Stimulated activated effector memory CD8-positive, alpha-beta T cell treated with anti-CD3 and anti-CD28 coated beads, Interleukin-12 subunit alpha, Interleukin-12 subunit beta, amount 100 ng/mL, for 72 hours (primary cell): ENCODE measurements around the gene NHLH1.

Experiments used
- ATAC-seq: fragments of 150-1000 bp; cut with Tn5 transposase; 2 replicates; pipeline ENCODE4 v1.10.0; 2021
- DNase-seq, 2 donors: peaks; one replicate each; pipeline ENCODE4 v3.0.0; 2021 to 2022; ENCODE audit warnings: low spot score in 2 of 2
- H3K27ac Mint-ChIP-seq: one replicate; pipeline ENCODE4 v1.8.0; 2022; ENCODE audit warnings: mild to moderate bottlenecking, mixed read lengths
- H3K36me3 Mint-ChIP-seq: one replicate; pipeline ENCODE4 v1.8.0; 2022; ENCODE audit warnings: mild to moderate bottlenecking, mixed read lengths
- H3K4me1 Mint-ChIP-seq: one replicate; pipeline ENCODE4 v1.8.0; 2022; ENCODE audit warnings: mixed read lengths
- H3K4me3 Mint-ChIP-seq: one replicate; pipeline ENCODE4 v1.8.0; 2022; ENCODE audit warnings: mild to moderate bottlenecking, mixed read lengths
- H3K9me3 Mint-ChIP-seq: one replicate; pipeline ENCODE4 v1.8.0; 2022; ENCODE audit warnings: mixed read lengths

Gene NHLH1

DNA sequence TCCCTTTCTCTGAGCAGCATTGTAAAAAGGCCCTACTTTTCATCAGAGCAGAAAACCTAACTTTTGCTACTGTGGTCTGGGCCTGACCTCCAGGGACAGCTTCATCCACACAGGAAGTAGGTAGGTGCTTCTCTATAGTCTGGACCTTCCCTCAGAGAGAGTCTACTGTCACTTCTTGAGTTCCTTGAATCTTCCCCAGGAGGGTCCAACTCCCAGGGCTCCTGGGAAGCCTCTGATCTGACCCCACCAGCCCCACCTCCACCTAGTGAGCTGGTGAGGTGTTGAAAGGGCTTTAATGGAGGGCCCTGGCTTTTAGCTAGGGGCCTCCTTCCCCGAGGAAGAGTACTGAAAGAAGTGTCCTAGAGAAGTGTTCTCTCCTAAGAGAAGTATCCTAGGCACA lies 30.8 kb downstream of the NHLH1 start:
- Mint-ChIP-seq H3K36me3 (no peaks in the 10 kb centered on the region), H3K27ac (no peak overlapping the region), H3K4me3 (no peak overlapping the region), H3K4me1 (peaks cover 17% of the 10 kb centered on the region), H3K9me3 (no peaks in the 10 kb centered on the region)
- DNase-seq (no peak), ATAC-seq (no peak)

GRCh38 chr1:160398823-160399222 lies 32.0 kb downstream of the NHLH1 start:
- H3K9me3 Mint-ChIP-seq: no peaks in the 10 kb centered on the region
- peaks cover 17% of the 10 kb centered on the region for H3K4me1 Mint-ChIP-seq
- H3K27ac Mint-ChIP-seq: no peak overlapping the region
- DNase-seq (no peak), ATAC-seq (peak; percentile 18)
- H3K4me3 Mint-ChIP-seq: no peak overlapping the region
- H3K36me3 Mint-ChIP-seq: no peaks in the 10 kb centered on the region

GRCh38 chr1:160399544-160400222 lies 32.8 kb downstream of the NHLH1 start:
- peak overlapping the region; percentile 46 for H3K4me3 Mint-ChIP-seq

DNA sequence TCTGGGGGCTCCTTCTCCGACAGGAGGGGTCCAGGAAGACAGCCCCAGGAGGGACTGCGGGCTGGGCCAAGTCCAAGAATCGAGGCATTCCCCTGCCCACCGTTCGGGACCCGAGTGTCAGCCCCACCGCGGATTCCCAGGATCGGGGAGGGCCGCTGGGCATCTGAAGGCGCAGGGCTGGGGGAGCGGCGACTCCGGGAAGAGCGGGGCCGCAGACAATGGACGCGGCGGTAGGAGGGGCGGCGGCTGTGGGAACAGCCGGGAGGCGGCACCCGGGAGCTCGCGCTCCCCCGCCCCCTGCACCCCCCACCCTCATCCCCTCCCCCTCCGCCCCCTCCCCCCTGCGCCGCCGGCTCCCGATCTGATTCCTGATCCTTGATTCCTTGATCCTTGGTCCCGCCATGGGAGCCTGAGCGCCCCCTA lies 33.4 kb downstream of the NHLH1 start, which contains the start of gene VANGL2:
VANGL2 (plus strand) TSS at position 342 of the 423 bp plus-strand sequence. CDS start 15,274 bp downstream, outside the sequence.
- H3K9me3 Mint-ChIP-seq: no peaks in the 10 kb centered on the region
- peak within 1 kb of the TSS; percentile 1 for H3K27ac Mint-ChIP-seq
- DNase-seq: peak in 1 of 2 donors; percentile 67
- ATAC-seq: peak; percentile 49
- H3K4me3 Mint-ChIP-seq: peak within 1 kb of the TSS; percentile 46
- peaks cover 17% of the 10 kb centered on the region for H3K4me1 Mint-ChIP-seq
- H3K36me3 Mint-ChIP-seq: no peaks in the 10 kb centered on the region

More at GRCh38 chr1:160399544-160400222, 32.8 kb downstream of the NHLH1 start:
- Mint-ChIP-seq H3K4me1 (peaks cover 17% of the 10 kb centered on the region), H3K9me3 (no peaks in the 10 kb centered on the region), H3K36me3 (no peaks in the 10 kb centered on the region), H3K27ac (no peak overlapping the region)
- no peak for ATAC-seq
- DNase-seq: no peak

DNA sequence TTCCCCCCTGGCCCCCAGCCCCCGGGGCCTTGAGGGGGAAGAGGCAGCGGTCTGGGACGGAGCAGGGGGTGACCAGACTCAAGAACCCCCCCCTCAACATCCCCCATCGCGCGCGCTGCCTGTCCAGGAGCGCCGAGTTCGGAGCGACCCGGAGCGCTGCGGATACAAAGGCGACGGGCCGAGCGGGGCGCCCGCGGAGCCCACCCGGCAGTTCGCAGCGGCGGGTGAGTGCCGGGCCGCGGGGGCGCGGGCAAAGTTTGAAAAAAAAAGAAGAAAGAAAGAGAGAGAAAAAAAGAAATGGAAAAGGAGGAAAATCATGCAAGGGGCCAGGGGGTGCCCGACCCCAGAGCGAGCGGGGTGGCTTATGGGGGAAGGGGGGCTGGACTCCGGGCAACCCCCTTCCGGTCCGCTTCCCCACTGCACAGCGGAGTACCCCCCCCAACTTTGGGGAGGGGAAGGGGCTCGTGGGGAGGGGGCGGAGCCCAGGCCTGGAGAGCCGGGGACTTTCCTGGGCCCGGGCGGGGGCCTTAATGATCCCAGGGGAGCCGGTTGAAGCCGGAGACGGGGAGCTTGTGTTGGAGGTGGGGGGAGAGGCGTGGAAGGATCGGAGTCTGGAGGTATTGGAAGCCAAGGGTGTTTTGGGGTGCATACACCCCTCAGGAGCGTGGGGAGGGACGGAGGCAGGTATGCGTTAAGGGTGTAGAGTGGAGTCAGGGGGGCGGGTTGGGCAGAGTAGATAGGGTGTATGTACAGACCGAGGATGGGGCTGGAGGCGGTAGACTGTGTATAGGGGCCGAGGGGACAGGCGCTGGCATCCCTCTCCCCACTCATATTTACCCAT lies 34.0 kb downstream of the NHLH1 start:
- Mint-ChIP-seq H3K27ac (peak overlapping the region; percentile 1), H3K4me3 (peak overlapping the region; percentile 46), H3K9me3 (no peaks in the 10 kb centered on the region), H3K36me3 (no peaks in the 10 kb centered on the region), H3K4me1 (peaks cover 17% of the 10 kb centered on the region)
- peak; percentile 30 for ATAC-seq
- DNase-seq: no peak

DNA sequence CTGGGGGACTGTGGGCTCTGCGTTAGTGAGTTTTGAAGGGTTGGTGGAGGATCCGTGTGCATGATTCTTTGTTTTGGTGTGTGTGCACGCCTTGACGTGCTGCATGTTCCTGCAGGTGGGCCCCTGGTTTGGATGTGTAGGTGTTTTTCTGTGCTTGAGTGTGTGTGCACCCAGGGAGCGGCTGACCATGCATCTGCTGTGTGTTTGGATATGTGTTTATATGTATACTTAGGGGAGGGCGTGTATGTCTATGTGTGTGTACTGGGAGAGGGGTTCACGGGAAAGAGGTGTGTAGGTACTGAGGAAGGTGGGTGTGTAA lies 34.6 kb downstream of the NHLH1 start:
- ATAC-seq: no peak
- Mint-ChIP-seq H3K27ac (peak overlapping the region; percentile 1), H3K4me1 (peaks cover 17% of the 10 kb centered on the region), H3K9me3 (no peaks in the 10 kb centered on the region), H3K4me3 (peak overlapping the region; percentile 46), H3K36me3 (no peaks in the 10 kb centered on the region)
- no peak for DNase-seq

DNA sequence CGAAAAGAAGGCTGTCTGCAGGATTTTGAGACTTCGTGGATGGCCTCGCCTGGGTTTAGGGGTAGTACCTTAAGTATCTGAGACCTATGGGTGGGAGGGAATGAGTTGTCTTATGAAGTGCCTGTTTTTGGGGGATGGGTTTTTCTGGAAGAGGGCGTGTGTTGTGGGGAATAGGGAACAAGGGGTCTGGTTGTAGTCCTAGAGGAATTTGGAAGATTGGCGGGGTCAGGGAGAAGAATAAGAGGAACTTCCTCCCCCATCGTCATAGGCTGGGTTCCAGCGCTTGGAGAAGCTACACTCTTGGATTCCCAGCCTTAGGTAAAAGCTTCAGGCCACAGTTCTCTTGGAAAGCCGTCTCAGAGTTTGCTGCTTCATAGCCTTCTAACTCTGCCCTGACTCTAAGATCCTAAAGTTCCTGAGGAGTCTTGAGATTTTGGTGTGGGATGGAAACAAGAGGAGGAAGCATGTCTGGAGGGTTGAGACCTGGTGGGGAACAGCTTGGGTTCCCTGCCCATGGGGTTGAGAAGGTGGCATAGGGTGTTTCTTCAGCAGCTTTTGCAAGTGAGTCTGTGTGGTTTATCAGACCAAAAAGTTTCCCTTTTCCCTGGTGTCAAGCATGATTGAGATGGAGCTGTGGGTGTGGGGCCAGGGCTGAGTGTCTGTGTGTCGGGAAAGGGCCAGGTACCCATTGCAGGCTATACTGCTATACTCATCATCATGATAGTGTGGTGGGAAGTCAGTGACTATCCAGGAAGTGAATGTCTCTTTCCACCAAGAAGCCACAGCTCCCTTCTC lies 35.3 kb downstream of the NHLH1 start:
- DNase-seq (no peak), ATAC-seq (no peak)
- H3K4me1 Mint-ChIP-seq: peaks cover 17% of the 10 kb centered on the region
- H3K9me3 Mint-ChIP-seq: no peaks in the 10 kb centered on the region
- no peaks in the 10 kb centered on the region for H3K36me3 Mint-ChIP-seq
- no peak overlapping the region for H3K4me3 Mint-ChIP-seq
- H3K27ac Mint-ChIP-seq: peak overlapping the region; percentile 1

DNA sequence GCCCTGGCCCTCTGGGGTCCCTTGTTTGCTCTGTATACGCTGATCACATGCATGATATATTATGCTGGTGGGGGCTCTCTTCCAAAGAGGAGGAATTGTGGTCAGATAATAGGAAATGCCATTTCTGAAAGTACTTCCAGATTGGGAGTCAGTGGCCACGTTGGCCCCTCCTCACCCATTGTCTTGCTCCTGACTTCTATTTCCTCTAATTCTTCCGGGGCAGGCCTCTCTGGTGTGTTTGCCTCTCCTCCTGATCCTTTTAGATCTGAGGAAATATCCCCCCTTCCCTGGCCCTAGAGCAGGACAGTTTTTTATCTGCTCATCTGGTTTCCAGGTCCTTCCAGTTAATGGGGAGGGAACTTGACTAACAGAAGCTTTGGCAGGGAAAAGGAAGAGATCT lies 36.4 kb downstream of the NHLH1 start:
- ATAC-seq: no peak

GRCh38 chr1:160404094-160404493 lies 37.2 kb downstream of the NHLH1 start:
- H3K4me3 Mint-ChIP-seq: no peak overlapping the region
- no peaks in the 10 kb centered on the region for H3K36me3 Mint-ChIP-seq
- H3K27ac Mint-ChIP-seq: no peak overlapping the region
- peaks cover 17% of the 10 kb centered on the region for H3K4me1 Mint-ChIP-seq
- no peaks in the 10 kb centered on the region for H3K9me3 Mint-ChIP-seq
- ATAC-seq (no peak), DNase-seq (no peak)

More for the DNA sequence above, 36.4 kb downstream of the NHLH1 start:
- peaks cover 17% of the 10 kb centered on the region for H3K4me1 Mint-ChIP-seq
- H3K27ac Mint-ChIP-seq: no peak overlapping the region
- no peak overlapping the region for H3K4me3 Mint-ChIP-seq
- DNase-seq: no peak
- H3K9me3 Mint-ChIP-seq: no peaks in the 10 kb centered on the region
- H3K36me3 Mint-ChIP-seq: no peaks in the 10 kb centered on the region

GRCh38 chr1:160405331-160405877 lies 38.5 kb downstream of the NHLH1 start:
- Mint-ChIP-seq H3K27ac (no peak overlapping the region), H3K4me1 (peaks cover 17% of the 10 kb centered on the region)
- no peak for ATAC-seq

GRCh38 chr1:160406131-160406968 lies 39.5 kb downstream of the NHLH1 start:
- H3K36me3 Mint-ChIP-seq: no peaks in the 10 kb centered on the region
- H3K4me3 Mint-ChIP-seq: no peak overlapping the region
- ATAC-seq (no peak), DNase-seq (no peak)
- no peaks in the 10 kb centered on the region for H3K9me3 Mint-ChIP-seq
- H3K4me1 Mint-ChIP-seq: peaks cover 13% of the 10 kb centered on the region
- H3K27ac Mint-ChIP-seq: no peak overlapping the region

More at GRCh38 chr1:160405331-160405877, 38.5 kb downstream of the NHLH1 start:
- Mint-ChIP-seq H3K9me3 (no peaks in the 10 kb centered on the region), H3K4me3 (no peak overlapping the region), H3K36me3 (no peaks in the 10 kb centered on the region)
- DNase-seq: no peak

DNA sequence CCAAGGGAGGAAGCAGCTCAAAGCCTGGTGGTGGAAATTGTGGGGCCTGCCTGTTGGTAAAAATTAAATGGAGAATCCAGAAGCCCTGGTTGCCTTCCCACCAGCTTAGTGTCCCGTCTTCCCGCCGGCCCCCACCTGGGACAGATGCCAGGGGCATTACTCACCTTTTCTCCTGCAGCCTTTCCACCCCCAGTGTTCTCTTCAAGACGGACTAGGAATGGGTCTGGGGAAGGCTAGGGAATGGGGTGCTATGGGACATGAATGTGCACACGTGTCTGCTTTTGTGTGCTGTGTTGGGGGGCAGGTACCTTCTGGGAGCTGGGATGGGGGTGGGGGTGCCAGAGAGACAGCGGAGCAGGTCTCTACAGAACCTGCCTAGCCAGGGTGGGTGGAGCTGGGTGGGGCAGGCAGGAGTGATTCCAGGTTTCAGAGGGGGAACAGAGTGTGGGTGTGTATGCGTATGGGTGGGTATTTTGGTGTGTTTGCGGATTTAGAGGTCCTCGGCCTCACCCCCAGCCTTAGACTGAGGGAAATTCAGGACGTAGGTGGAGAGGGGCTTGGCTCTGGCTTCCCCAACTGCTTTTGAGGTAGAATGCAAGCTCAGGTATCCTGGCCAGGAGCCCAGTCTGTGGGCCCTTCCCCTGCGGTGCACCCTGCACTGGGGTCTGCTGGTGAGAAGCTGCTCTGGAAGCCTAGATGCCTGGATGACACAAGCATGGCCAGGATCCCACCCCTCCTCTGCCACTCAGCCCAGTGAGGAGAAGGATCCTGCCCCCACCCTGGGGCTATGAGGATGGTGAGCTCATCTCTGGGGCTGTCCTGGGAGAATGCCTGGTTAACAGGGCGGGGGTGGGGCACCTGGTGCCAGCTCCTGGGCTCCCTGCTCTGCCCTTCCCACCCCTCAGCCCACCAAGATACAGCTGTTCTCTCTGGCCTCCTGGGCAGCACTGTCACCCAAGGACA lies 41.2 kb downstream of the NHLH1 start:
- no peak overlapping the region for H3K4me3 Mint-ChIP-seq
- no peaks in the 10 kb centered on the region for H3K4me1 Mint-ChIP-seq
- no peaks in the 10 kb centered on the region for H3K36me3 Mint-ChIP-seq
- no peaks in the 10 kb centered on the region for H3K9me3 Mint-ChIP-seq
- no peak for DNase-seq
- no peak overlapping the region for H3K27ac Mint-ChIP-seq
- ATAC-seq: no peak

GRCh38 chr1:160408864-160409263 lies 42.0 kb downstream of the NHLH1 start:
- Mint-ChIP-seq H3K4me3 (no peak overlapping the region), H3K27ac (no peak overlapping the region), H3K9me3 (no peaks in the 10 kb centered on the region), H3K4me1 (no peaks in the 10 kb centered on the region), H3K36me3 (no peaks in the 10 kb centered on the region)
- DNase-seq (no peak), ATAC-seq (no peak)
